Breast epithelium (tissue), 3 donors: ENCODE data around the gene TKT.

Experiments used
- POLR2AphosphoS5 ChIP-seq, 3 donors: sonication (generic); formaldehyde crosslinking; IDR thresholded peaks; one replicate each; pipeline ENCODE4 v1.6.1; 2017; ENCODE audit warnings: antibody characterized with exemption in 3 of 3
- TF ChIP-seq, protein P1 (sequence below), 3 donors: fragments of 450-650 bp; IDR thresholded peaks; one replicate each; pipeline ENCODE4 v1.5.1; 2016 to 2017; ENCODE audit warnings: antibody characterized with exemption in 3 of 3, mild to moderate bottlenecking in 3 of 3, moderate library complexity in 3 of 3

GRCh38 chr3:53198256-53198977 lies 57.4 kb downstream of the TKT start:
- TF ChIP-seq, protein P1, sequence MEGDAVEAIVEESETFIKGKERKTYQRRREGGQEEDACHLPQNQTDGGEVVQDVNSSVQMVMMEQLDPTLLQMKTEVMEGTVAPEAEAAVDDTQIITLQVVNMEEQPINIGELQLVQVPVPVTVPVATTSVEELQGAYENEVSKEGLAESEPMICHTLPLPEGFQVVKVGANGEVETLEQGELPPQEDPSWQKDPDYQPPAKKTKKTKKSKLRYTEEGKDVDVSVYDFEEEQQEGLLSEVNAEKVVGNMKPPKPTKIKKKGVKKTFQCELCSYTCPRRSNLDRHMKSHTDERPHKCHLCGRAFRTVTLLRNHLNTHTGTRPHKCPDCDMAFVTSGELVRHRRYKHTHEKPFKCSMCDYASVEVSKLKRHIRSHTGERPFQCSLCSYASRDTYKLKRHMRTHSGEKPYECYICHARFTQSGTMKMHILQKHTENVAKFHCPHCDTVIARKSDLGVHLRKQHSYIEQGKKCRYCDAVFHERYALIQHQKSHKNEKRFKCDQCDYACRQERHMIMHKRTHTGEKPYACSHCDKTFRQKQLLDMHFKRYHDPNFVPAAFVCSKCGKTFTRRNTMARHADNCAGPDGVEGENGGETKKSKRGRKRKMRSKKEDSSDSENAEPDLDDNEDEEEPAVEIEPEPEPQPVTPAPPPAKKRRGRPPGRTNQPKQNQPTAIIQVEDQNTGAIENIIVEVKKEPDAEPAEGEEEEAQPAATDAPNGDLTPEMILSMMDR (IDR thresholded peaks at IDR 0.05): no peak
- TF ChIP-seq POLR2AphosphoS5 (IDR thresholded peaks at IDR 0.05): no peak
